WI38 (cell line): Measurements from ENCODE around the gene SELENOO.

Experiments
- H3K4me3 ChIP-seq: 2 replicates; pipeline ENCODE4 v1.5.1; 2011; ENCODE audit warnings: low read depth, mild to moderate bottlenecking, control low read depth, low read length
- CTCF ChIP-seq: IDR thresholded peaks from 2 replicates; pipeline ENCODE4 v1.5.1; 2012; ENCODE audit warnings: low read depth, mild to moderate bottlenecking, control low read depth, low read length

Gene SELENOO

GRCh38 chr22:50211147-50211546 lies 10.3 kb downstream of the SELENOO start:
- H3K4me3 ChIP-seq = no peak overlapping the region
- no peak for TF ChIP-seq CTCF

- no peak overlapping the region for H3K4me3 ChIP-seq
- TF ChIP-seq CTCF = no peak
Measured at GRCh38 chr22:50213263-50213662, 12.5 kb downstream of the SELENOO start.

GRCh38 chr22:50215297-50216054 lies 14.7 kb downstream of the SELENOO start:
- TF ChIP-seq CTCF = no peak
- H3K4me3 ChIP-seq = no peak overlapping the region

- no peak for TF ChIP-seq CTCF
Measured at GRCh38 chr22:50216055-50216683, 15.4 kb downstream of the SELENOO start.

GRCh38 chr22:50216684-50217520 lies 16.1 kb downstream of the SELENOO start:
- H3K4me3 ChIP-seq = no peak overlapping the region
- TF ChIP-seq CTCF = no peak

More at GRCh38 chr22:50216055-50216683, 15.4 kb downstream of the SELENOO start:
- H3K4me3 ChIP-seq = no peak overlapping the region

GRCh38 chr22:50217543-50218152 lies 16.8 kb downstream of the SELENOO start:
- TF ChIP-seq CTCF = no peak

More at GRCh38 chr22:50217543-50218152, 16.8 kb downstream of the SELENOO start:
- no peak overlapping the region for H3K4me3 ChIP-seq
